MM.1S (cell line): ENCODE data around the gene MAU2.

Source experiments
- DNase-seq: peaks from one replicate; pipeline ENCODE4 v3.0.0-alpha.2; 2015
- H2AFZ ChIP-seq: fragments of 300-600 bp; sonication (generic); 2 replicates; pipeline ENCODE4 v1.6.0; 2016; ENCODE audit warnings: antibody characterized with exemption, low read length
- H3F3A ChIP-seq: fragments of 300-600 bp; sonication (generic); 2 replicates; pipeline ENCODE4 v1.6.1; 2016; ENCODE audit warnings: mild to moderate bottlenecking, antibody characterized with exemption, low read length, moderate library complexity, mixed read lengths; ENCODE audit not compliant: insufficient read depth
- H3K27ac ChIP-seq: fragments of 300-600 bp; sonication (generic); 2 replicates; pipeline ENCODE4 v1.5.1; 2016; ENCODE audit warnings: mild to moderate bottlenecking, low read length
- H3K27me3 ChIP-seq: fragments of 300-600 bp; sonication (generic); replicated peaks from 2 replicates; pipeline ENCODE4 v1.6.0; 2016; ENCODE audit warnings: low read length; ENCODE audit not compliant: insufficient read depth
- H3K36me3 ChIP-seq: fragments of 300-600 bp; sonication (generic); replicated peaks from 2 replicates; pipeline ENCODE4 v1.6.1; 2016; ENCODE audit warnings: mild to moderate bottlenecking, low read length, mixed read lengths; ENCODE audit not compliant: insufficient read depth
- H3K4me1 ChIP-seq: fragments of 300-600 bp; sonication (generic); 2 replicates; pipeline ENCODE4 v1.6.1; 2016; ENCODE audit warnings: low read length, mixed read lengths
- H3K4me2 ChIP-seq: fragments of 300-600 bp; sonication (generic); 2 replicates; pipeline ENCODE4 v1.6.0; 2016; ENCODE audit warnings: low read depth, low read length
- H3K4me3 ChIP-seq: fragments of 300-600 bp; sonication (generic); 2 replicates; pipeline ENCODE4 v1.5.1; 2016; ENCODE audit warnings: low read length, mixed read lengths
- H3K79me2 ChIP-seq: fragments of 300-600 bp; sonication (generic); 2 replicates; pipeline ENCODE4 v1.6.1; 2016; ENCODE audit warnings: mixed run types, low read length, mixed read lengths
- H3K9ac ChIP-seq: fragments of 300-600 bp; sonication (generic); 2 replicates; pipeline ENCODE4 v1.6.1; 2016; ENCODE audit warnings: low read length, mixed read lengths
- H3K9me2 ChIP-seq: fragments of 300-600 bp; sonication (generic); replicated peaks from 2 replicates; pipeline ENCODE4 v1.6.1; 2016; ENCODE audit warnings: mild to moderate bottlenecking, low read length, mixed read lengths; ENCODE audit not compliant: insufficient read depth
- H3K9me3 ChIP-seq: fragments of 300-600 bp; sonication (generic); replicated peaks from 2 replicates; pipeline ENCODE4 v1.6.1; 2016; ENCODE audit warnings: mild to moderate bottlenecking, low read length, mixed read lengths; ENCODE audit not compliant: insufficient read depth
- H4K20me1 ChIP-seq: fragments of 300-600 bp; sonication (generic); 2 replicates; pipeline ENCODE4 v1.6.1; 2016; ENCODE audit warnings: mild to moderate bottlenecking, low read length, moderate library complexity, mixed read lengths; ENCODE audit not compliant: insufficient read depth
- EZH2 ChIP-seq: fragments of 300-600 bp; sonication (generic); optimal IDR thresholded peaks from 2 replicates; pipeline ENCODE3; 2017; ENCODE audit warnings: low read depth, mild to moderate bottlenecking, antibody characterized with exemption, low read length, mixed read lengths
- EZH2phosphoT487 ChIP-seq: fragments of 300-600 bp; sonication (generic); IDR thresholded peaks from 2 replicates; pipeline ENCODE4 v1.6.1; 2018; ENCODE audit warnings: antibody characterized with exemption, low read length
- TF ChIP-seq, protein P1 (sequence below): fragments of 300-600 bp; sonication (generic); IDR thresholded peaks from 2 replicates; pipeline ENCODE4 v1.5.1; 2016; ENCODE audit warnings: antibody characterized with exemption, low read length, mixed read lengths

MAU2 gene

DNA sequence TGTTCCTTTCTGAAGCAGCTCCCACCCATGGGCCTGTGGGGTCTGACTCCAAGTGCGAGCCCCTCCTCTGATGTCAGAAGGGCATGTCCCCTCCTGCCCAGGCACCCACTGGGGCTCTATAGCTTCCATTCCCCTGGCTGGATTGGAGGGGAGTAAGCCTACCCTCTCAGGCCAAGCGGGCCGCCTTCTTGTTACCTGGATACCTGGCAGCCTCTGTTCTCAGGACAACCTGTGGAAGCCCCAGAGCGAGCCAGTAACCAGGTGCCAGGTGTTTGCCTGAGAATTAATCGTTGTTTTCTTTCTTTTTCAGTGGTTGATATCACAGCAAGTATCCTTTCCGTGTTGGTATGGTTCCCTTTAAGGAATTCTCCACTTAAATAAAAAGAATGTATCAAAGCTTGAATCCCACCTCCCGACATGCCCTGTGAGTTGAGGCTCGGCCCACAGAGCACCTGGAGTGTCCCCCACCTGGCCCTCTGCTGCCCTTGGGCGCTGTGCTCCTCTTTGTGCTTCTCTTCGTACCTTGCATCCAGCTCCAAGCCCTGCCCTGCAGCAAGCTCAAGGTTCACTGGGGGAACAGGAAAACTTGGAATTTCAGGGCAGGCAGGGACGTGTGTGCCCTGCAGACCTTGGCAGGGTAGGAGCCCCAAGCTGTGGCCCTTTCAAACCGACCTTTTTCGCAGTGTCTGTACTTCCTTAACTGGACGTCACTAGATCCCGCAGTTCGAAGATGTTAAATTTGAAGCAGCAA is 15.0 kb downstream of the MAU2 start:
- H3K9ac ChIP-seq: no peak overlapping the region
- H4K20me1 ChIP-seq: no peaks in the 10 kb centered on the region
- H3K27ac ChIP-seq: no peak overlapping the region
- H3K36me3 ChIP-seq: no peaks in the 10 kb centered on the region
- no peaks in the 10 kb centered on the region for H3K9me3 ChIP-seq
- H3K27me3 ChIP-seq: no peaks in the 10 kb centered on the region
- no peak overlapping the region for H2AFZ ChIP-seq
- peaks cover 39% of the 10 kb centered on the region for H3K79me2 ChIP-seq
- H3K9me2 ChIP-seq: no peaks in the 10 kb centered on the region
- H3K4me3 ChIP-seq: no peak overlapping the region
- no peak for DNase-seq
- H3F3A ChIP-seq: no peaks in the 10 kb centered on the region
- no peak overlapping the region for H3K4me2 ChIP-seq
- TF ChIP-seq EZH2 (no peak), EZH2phosphoT487 (no peak)
- TF ChIP-seq, protein P1, sequence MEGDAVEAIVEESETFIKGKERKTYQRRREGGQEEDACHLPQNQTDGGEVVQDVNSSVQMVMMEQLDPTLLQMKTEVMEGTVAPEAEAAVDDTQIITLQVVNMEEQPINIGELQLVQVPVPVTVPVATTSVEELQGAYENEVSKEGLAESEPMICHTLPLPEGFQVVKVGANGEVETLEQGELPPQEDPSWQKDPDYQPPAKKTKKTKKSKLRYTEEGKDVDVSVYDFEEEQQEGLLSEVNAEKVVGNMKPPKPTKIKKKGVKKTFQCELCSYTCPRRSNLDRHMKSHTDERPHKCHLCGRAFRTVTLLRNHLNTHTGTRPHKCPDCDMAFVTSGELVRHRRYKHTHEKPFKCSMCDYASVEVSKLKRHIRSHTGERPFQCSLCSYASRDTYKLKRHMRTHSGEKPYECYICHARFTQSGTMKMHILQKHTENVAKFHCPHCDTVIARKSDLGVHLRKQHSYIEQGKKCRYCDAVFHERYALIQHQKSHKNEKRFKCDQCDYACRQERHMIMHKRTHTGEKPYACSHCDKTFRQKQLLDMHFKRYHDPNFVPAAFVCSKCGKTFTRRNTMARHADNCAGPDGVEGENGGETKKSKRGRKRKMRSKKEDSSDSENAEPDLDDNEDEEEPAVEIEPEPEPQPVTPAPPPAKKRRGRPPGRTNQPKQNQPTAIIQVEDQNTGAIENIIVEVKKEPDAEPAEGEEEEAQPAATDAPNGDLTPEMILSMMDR: no peak
- no peaks in the 10 kb centered on the region for H3K4me1 ChIP-seq

DNA sequence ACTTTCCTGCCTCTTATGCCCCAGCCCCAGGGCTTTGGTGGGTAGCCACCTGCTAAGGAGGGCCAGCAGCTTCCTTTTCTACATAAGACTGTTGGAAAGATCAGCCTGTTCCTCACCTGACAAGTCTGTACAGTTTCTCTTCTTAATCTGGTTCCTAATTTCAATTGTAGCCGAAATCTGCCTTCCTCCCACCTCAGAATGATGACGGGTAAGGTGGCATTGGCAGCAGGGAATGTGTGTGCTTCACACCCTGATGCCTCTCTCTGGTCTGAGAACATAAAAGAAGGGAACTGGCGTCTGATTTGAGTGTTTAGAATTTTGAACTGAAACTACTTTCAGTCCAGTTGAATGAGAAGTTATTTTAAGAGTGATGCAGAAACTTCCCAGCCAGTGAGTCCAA is 16.0 kb downstream of the MAU2 start:
- no peaks in the 10 kb centered on the region for H4K20me1 ChIP-seq
- H3K4me1 ChIP-seq: no peaks in the 10 kb centered on the region
- no peak overlapping the region for H2AFZ ChIP-seq
- no peak overlapping the region for H3K9ac ChIP-seq
- H3K79me2 ChIP-seq: peaks cover 33% of the 10 kb centered on the region
- no peak for DNase-seq
- no peaks in the 10 kb centered on the region for H3K9me3 ChIP-seq
- no peaks in the 10 kb centered on the region for H3K27me3 ChIP-seq
- H3F3A ChIP-seq: no peaks in the 10 kb centered on the region
- no peak overlapping the region for H3K27ac ChIP-seq
- H3K4me3 ChIP-seq: no peak overlapping the region
- TF ChIP-seq, protein P1: no peak
- H3K9me2 ChIP-seq: no peaks in the 10 kb centered on the region
- no peak overlapping the region for H3K4me2 ChIP-seq
- no peaks in the 10 kb centered on the region for H3K36me3 ChIP-seq

DNA sequence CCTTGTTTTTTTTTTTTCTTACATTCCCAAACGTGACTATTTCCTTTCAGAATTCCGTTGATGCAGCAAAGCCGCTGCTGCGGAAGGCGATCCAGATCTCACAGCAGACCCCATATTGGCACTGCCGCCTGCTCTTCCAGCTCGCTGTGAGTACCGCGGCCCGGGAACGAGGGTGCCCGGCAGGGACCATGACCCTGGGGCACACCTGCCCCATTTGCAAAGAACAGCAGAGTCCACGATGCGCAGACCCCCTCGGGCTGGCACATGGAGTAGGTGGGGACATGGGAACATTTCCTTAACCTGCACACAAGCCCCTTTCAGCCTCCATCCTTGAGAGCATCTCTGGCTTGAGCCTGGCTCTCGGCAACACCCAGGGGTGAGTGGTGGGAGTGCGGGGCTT is 16.5 kb downstream of the MAU2 start:
- Histone ChIP-seq H4K20me1 (no peaks in the 10 kb centered on the region), H3K27ac (no peak overlapping the region), H3K27me3 (no peaks in the 10 kb centered on the region), H3K4me3 (no peak overlapping the region), H3K9me2 (no peaks in the 10 kb centered on the region), H3K36me3 (no peaks in the 10 kb centered on the region), H2AFZ (no peak overlapping the region), H3K9ac (no peak overlapping the region), H3F3A (no peaks in the 10 kb centered on the region), H3K4me1 (no peaks in the 10 kb centered on the region), H3K9me3 (no peaks in the 10 kb centered on the region), H3K4me2 (no peak overlapping the region), H3K79me2 (peaks cover 29% of the 10 kb centered on the region)
- no peak for DNase-seq
- TF ChIP-seq, protein P1: no peak
- TF ChIP-seq EZH2 (no peak), EZH2phosphoT487 (no peak)
